Breast epithelium (tissue), 4 donors: ENCODE results near the gene NEK4. TPM values are rescaled to one million over a fixed set of nuclear protein-coding genes. Genes with fewer than 3 reads are reported as not detected.

ENCODE experiments used
- DNase-seq, 2 donors: peaks; one replicate each; pipeline ENCODE4 v3.0.0-alpha.2; 2019; ENCODE audit warnings: low spot score in 2 of 2
- H3K27ac ChIP-seq, 2 donors: fragments of 200-600 bp; sonication (generic) in 1 of 2; one replicate each; pipeline ENCODE4 v1.5.1; 2016 to 2019; ENCODE audit warnings: mild to moderate bottlenecking in 1 of 2
- H3K27me3 ChIP-seq, 2 donors: fragments of 200-600 bp; sonication (generic) in 1 of 2; one replicate each; pipeline versions ENCODE4 v1.5.1 to v1.6.0; 2017 to 2019; ENCODE audit warnings: control low read depth in 1 of 2, mild to moderate bottlenecking in 1 of 2
- H3K36me3 ChIP-seq: fragments of 200-600 bp; one replicate; pipeline ENCODE4 v1.5.1; 2019
- H3K4me1 ChIP-seq, 2 donors: fragments of 200-600 bp; sonication (generic); one replicate each; pipeline ENCODE4 v1.5.1; 2016 to 2019; ENCODE audit warnings: control low read depth in 1 of 2
- H3K4me3 ChIP-seq, 3 donors: fragments of 200-600 bp; sonication (generic); 1 replicate in 2 of 3; 2 replicates in 1 of 3; pipeline ENCODE4 v1.5.1; 2016 to 2019; ENCODE audit warnings: mild to moderate bottlenecking in 3 of 3, moderate library complexity in 2 of 3
- H3K9me3 ChIP-seq, 2 donors: fragments of 200-600 bp; sonication (generic) in 1 of 2; one replicate each; pipeline ENCODE4 v1.5.1; 2016 to 2019; ENCODE audit warnings: control low read depth in 1 of 2
- POLR2A ChIP-seq: fragments of 450-650 bp; IDR thresholded peaks from one replicate; pipeline ENCODE4 v1.6.1; 2016; ENCODE audit warnings: antibody characterized with exemption, mild to moderate bottlenecking, moderate library complexity
- POLR2AphosphoS5 ChIP-seq, 3 donors: sonication (generic); formaldehyde crosslinking; IDR thresholded peaks; one replicate each; pipeline ENCODE4 v1.6.1; 2017; ENCODE audit warnings: antibody characterized with exemption in 3 of 3
- intact Hi-C: fragments of 100-400 bp; cut with DNase I; formaldehyde crosslinking; loops from one replicate; pipeline ENCODE4 v1.15.1; 2023; ENCODE audit warnings: low total_unique reads
- total RNA-seq, 3 donors: library from RNA; depleted of rRNA; stranded (reverse); fragments of >200 nt; gene quantifications; one replicate each; pipeline ENCODE4 v1.1.0, GENCODE V29; 2016
- TF ChIP-seq, protein P1 (sequence below), 3 donors: fragments of 450-650 bp; IDR thresholded peaks; one replicate each; pipeline ENCODE4 v1.5.1; 2016 to 2017; ENCODE audit warnings: antibody characterized with exemption in 3 of 3, mild to moderate bottlenecking in 3 of 3, moderate library complexity in 3 of 3

NEK4 gene
- total RNA-seq, 3 donors from 2014 or later: 16.5 to 32.4 (median 30.0) TPM

- intact Hi-C loops: no loop called here
- TF ChIP-seq, protein P1, sequence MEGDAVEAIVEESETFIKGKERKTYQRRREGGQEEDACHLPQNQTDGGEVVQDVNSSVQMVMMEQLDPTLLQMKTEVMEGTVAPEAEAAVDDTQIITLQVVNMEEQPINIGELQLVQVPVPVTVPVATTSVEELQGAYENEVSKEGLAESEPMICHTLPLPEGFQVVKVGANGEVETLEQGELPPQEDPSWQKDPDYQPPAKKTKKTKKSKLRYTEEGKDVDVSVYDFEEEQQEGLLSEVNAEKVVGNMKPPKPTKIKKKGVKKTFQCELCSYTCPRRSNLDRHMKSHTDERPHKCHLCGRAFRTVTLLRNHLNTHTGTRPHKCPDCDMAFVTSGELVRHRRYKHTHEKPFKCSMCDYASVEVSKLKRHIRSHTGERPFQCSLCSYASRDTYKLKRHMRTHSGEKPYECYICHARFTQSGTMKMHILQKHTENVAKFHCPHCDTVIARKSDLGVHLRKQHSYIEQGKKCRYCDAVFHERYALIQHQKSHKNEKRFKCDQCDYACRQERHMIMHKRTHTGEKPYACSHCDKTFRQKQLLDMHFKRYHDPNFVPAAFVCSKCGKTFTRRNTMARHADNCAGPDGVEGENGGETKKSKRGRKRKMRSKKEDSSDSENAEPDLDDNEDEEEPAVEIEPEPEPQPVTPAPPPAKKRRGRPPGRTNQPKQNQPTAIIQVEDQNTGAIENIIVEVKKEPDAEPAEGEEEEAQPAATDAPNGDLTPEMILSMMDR (IDR thresholded peaks at IDR 0.05): no peak
- TF ChIP-seq POLR2A (no peak), POLR2AphosphoS5 (IDR thresholded peaks at IDR 0.05) (no peak)
- Histone ChIP-seq H3K27ac (no peak overlapping the region), H3K9me3 (no peaks in the 10 kb centered on the region), H3K27me3 (no peaks in the 10 kb centered on the region), H3K4me3 (no peak overlapping the region), H3K4me1 (no peaks in the 10 kb centered on the region), H3K36me3 (no peaks in the 10 kb centered on the region)
- DNase-seq: no peak
These were observed 27.7 kb upstream of the NEK4 start for GRCh38 chr3:52798376-52798977.

DNA sequence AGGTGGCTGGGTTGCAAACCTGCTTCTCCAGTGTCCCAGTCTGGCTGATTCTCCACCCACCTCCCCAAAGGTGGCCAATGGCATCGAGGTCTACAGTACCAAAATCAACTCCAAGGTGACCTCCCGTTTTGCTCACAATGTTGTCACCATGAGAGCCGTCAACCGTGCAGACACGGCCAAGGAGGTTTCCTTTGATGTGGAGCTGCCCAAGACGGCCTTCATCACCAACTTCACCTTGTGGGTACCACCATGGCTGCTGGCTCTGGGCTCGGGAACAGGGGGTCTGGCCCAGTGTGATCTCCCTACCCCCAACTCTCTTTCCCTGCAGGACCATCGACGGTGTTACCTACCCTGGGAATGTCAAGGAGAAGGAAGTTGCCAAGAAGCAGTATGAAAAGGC, 25.7 kb upstream of the NEK4 start:
- intact Hi-C loops: no loop called here
- no peaks in the 10 kb centered on the region for H3K4me1 ChIP-seq
- TF ChIP-seq POLR2A (no peak), POLR2AphosphoS5 (IDR thresholded peaks at IDR 0.05) (no peak)
- TF ChIP-seq, protein P1 (IDR thresholded peaks at IDR 0.05): no peak
- DNase-seq: no peak
- no peaks in the 10 kb centered on the region for H3K9me3 ChIP-seq
- no peak overlapping the region for H3K4me3 ChIP-seq
- no peaks in the 10 kb centered on the region for H3K27me3 ChIP-seq
- no peak overlapping the region for H3K27ac ChIP-seq
- no peaks in the 10 kb centered on the region for H3K36me3 ChIP-seq

DNA sequence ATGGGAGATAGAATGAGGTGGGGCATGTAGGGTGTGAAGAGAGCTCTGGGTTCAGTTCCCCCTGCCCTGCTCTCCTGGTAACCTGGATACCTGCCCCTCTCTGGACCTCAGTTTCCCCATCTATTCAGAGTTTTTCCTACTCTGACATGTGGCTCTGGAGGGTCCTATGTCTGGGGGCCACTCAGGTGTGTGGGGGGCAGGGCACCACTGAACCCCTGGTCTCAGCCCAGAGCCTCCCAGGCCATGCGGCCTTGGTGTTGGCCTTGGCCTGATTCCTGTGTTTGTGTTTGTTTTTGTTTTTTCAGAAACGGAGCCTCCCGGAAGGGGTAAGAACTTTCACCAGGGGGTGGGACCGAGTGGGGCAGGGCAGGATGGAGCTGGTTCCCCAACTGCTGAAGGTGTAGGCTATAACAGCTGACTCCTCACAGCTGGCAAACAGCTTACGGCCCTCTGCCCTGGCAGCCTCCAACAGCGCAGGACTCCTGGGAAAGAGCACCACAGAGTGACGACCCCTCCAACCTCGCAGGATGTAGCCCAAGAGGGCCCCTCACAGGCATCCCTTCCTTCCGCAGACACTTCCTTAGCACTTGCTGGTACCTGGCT, 24.7 kb upstream of the NEK4 start:
- H3K4me1 ChIP-seq: no peaks in the 10 kb centered on the region
- H3K9me3 ChIP-seq: no peaks in the 10 kb centered on the region
- H3K4me3 ChIP-seq: no peak overlapping the region
- no peak for DNase-seq
- TF ChIP-seq POLR2AphosphoS5 (IDR thresholded peaks at IDR 0.05): no peak
- TF ChIP-seq, protein P1 (IDR thresholded peaks at IDR 0.05): no peak
- no peak for TF ChIP-seq POLR2A
- intact Hi-C loops: no loop called here
- H3K27ac ChIP-seq: peak overlapping the region in 1 of 2 donors; percentile 52
- H3K27me3 ChIP-seq: no peaks in the 10 kb centered on the region
- H3K36me3 ChIP-seq: no peaks in the 10 kb centered on the region

DNA sequence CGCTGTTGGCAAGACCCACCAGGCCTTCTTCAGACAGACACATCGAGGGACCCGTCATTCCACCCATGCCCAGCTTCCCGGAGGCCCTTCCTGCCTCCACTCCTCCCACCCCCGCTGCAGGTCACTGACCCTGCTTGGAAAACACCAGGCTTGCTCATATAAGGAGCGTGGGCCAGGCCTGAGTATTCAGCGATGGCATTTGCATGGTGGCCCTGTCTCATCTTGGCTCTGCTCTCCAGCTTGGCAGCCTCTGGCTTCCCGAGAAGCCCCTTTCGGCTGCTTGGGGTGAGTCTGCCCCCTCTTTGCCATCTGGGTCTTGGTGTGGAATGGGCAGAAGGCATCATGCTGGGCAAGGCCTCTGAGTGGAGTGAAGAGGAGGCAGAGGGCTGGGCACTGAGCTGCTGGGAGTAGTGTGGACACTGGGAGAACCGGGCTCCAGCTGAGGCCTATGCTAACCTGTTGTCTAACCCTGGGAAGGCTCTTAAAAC, 23.9 kb upstream of the NEK4 start, which contains the start of gene ITIH3:
Gene ITIH3, plus strand, starts transcription at position 185 of the 488 bp plus-strand sequence. Its CDS starts 8 bp downstream, at position 193.
- no peaks in the 10 kb centered on the region for H3K9me3 ChIP-seq
- intact Hi-C loops: no loop called here
- peak within 1 kb of the TSS in 1 of 2 donors; percentile 52 for H3K27ac ChIP-seq
- H3K4me1 ChIP-seq: no peaks in the 10 kb centered on the region
- H3K4me3 ChIP-seq: no peak within 1 kb of the TSS
- TF ChIP-seq POLR2A (no peak), POLR2AphosphoS5 (IDR thresholded peaks at IDR 0.05) (no peak)
- TF ChIP-seq, protein P1 (IDR thresholded peaks at IDR 0.05): no peak
- no peaks in the 10 kb centered on the region for H3K27me3 ChIP-seq
- H3K36me3 ChIP-seq: no peaks in the 10 kb centered on the region
- no peak for DNase-seq
